Measurements from ENCODE around the gene CIB4.

CIB4 gene

GRCh38 chr2:26685341-26685740 is 44.2 kb upstream of the CIB4 start:
- TF ChIP-seq ZBTB7A (IDR thresholded peaks at IDR 0.05; ENCODE audit: low read depth) (no peak), TEAD4 (IDR thresholded peaks at IDR 0.05) (no peak), CREB1 (IDR thresholded peaks at IDR 0.05; ENCODE audit: low read depth) (no peak), EP300 (IDR thresholded peaks at IDR 0.05; ENCODE audit: borderline replicate concordance) (no peak), EGR1 (IDR thresholded peaks at IDR 0.05) (no peak), TCF12 (IDR thresholded peaks at IDR 0.05; ENCODE audit: low read depth) (no peak), FOXM1 (IDR thresholded peaks at IDR 0.05; ENCODE audit: borderline replicate concordance, low read depth) (no peak)

GRCh38 chr2:26683583-26683982 is 42.4 kb upstream of the CIB4 start:
- TF ChIP-seq RAD21 (IDR thresholded peaks at IDR 0.05; ENCODE audit: low read depth) (no peak), NFIC (IDR thresholded peaks at IDR 0.05) (no peak), FOXM1 (IDR thresholded peaks at IDR 0.05; ENCODE audit: borderline replicate concordance, low read depth) (no peak), MAX (IDR thresholded peaks at IDR 0.05) (no peak), TEAD4 (IDR thresholded peaks at IDR 0.05) (no peak), REST (IDR thresholded peaks at IDR 0.05; ENCODE audit: low read depth) (no peak), CREB1 (IDR thresholded peaks at IDR 0.05; ENCODE audit: low read depth) (no peak), EP300 (IDR thresholded peaks at IDR 0.05; ENCODE audit: borderline replicate concordance) (no peak), ZBTB7A (IDR thresholded peaks at IDR 0.05; ENCODE audit: low read depth) (no peak), CEBPB (IDR thresholded peaks at IDR 0.05) (no peak), USF1 (IDR thresholded peaks at IDR 0.05) (no peak), TAF1 (IDR thresholded peaks at IDR 0.05; ENCODE audit: low read depth) (no peak), TCF12 (IDR thresholded peaks at IDR 0.05; ENCODE audit: low read depth) (no peak), EGR1 (IDR thresholded peaks at IDR 0.05) (no peak), YY1 (IDR thresholded peaks at IDR 0.05; ENCODE audit: low read depth) (no peak)

- TF ChIP-seq TAF1 (IDR thresholded peaks at IDR 0.05; ENCODE audit: low read depth) = no peak
- TF ChIP-seq NFIC (IDR thresholded peaks at IDR 0.05) = no peak
- no peak for TF ChIP-seq RAD21 (IDR thresholded peaks at IDR 0.05; ENCODE audit: low read depth)
- no peak for TF ChIP-seq CREB1 (IDR thresholded peaks at IDR 0.05; ENCODE audit: low read depth)
- no peak for TF ChIP-seq ZBTB7A (IDR thresholded peaks at IDR 0.05; ENCODE audit: low read depth)
- no peak for TF ChIP-seq CEBPB (IDR thresholded peaks at IDR 0.05)
- no peak for TF ChIP-seq EGR1 (IDR thresholded peaks at IDR 0.05)
Observed at GRCh38 chr2:26682155-26682554, 41.0 kb upstream of the CIB4 start.

- TF ChIP-seq FOXM1 (IDR thresholded peaks at IDR 0.05; ENCODE audit: borderline replicate concordance, low read depth) (no peak), YY1 (IDR thresholded peaks at IDR 0.05; ENCODE audit: low read depth) (no peak), REST (IDR thresholded peaks at IDR 0.05; ENCODE audit: low read depth) (no peak), USF1 (IDR thresholded peaks at IDR 0.05) (no peak), CEBPB (IDR thresholded peaks at IDR 0.05) (no peak), NFIC (IDR thresholded peaks at IDR 0.05) (no peak), ZBTB7A (IDR thresholded peaks at IDR 0.05; ENCODE audit: low read depth) (no peak), EGR1 (IDR thresholded peaks at IDR 0.05) (no peak), MAX (IDR thresholded peaks at IDR 0.05) (no peak)
Observed at GRCh38 chr2:26681656-26682055, 40.5 kb upstream of the CIB4 start.

GRCh38 chr2:26679867-26680266 is 38.7 kb upstream of the CIB4 start:
- TF ChIP-seq TCF12 (IDR thresholded peaks at IDR 0.05; ENCODE audit: low read depth) = no peak
- no peak for TF ChIP-seq NFIC (IDR thresholded peaks at IDR 0.05)
- TF ChIP-seq EP300 (IDR thresholded peaks at IDR 0.05; ENCODE audit: borderline replicate concordance) = no peak
- no peak for TF ChIP-seq EGR1 (IDR thresholded peaks at IDR 0.05)
- no peak for TF ChIP-seq REST (IDR thresholded peaks at IDR 0.05; ENCODE audit: low read depth)
- TF ChIP-seq RAD21 (IDR thresholded peaks at IDR 0.05; ENCODE audit: low read depth) = no peak
